Measurements from ENCODE around the gene EYA2.

DNA sequence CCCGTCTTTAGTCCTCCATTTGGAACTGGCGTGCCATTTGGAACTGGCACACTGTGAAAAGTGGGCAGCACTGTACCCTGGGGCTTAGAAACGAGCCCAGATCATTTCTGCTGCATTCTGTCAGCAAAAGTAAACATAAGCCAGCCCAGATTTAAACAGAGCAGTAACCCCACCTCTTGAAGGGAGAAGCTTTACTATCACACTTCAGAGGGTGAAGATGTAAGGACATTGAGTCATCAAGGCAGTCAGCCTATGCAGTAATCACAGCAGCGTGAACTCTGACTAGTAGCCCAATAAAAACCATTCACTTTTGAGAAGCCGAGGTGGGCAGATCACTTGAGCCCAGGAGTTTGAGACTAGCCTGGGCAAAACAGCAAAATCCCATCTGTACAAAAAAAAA is 216.9 kb downstream of the EYA2 start:
- no peak for TF ChIP-seq CTCF (IDR thresholded peaks at IDR 0.05; ENCODE audit: extremely low read depth in 1 of 2, insufficient read depth in 1 of 2, low read depth in 1 of 2, low read length in 2 of 2)
- TF ChIP-seq, protein P1, sequence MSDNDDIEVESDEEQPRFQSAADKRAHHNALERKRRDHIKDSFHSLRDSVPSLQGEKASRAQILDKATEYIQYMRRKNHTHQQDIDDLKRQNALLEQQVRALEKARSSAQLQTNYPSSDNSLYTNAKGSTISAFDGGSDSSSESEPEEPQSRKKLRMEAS (IDR thresholded peaks at IDR 0.05; ENCODE audit: insufficient read depth, insufficient read length) = no peak
- no peak for TF ChIP-seq POLR2A (IDR thresholded peaks at IDR 0.05; ENCODE audit: low read depth, low read length)
- no peak for TF ChIP-seq EZH2 (IDR thresholded peaks at IDR 0.05; ENCODE audit: borderline replicate concordance, low read depth, low read length, severe bottlenecking)
- TF ChIP-seq MYC (IDR thresholded peaks at IDR 0.05; ENCODE audit: low read depth, low read length) = no peak
- TF ChIP-seq POLR2AphosphoS5 (IDR thresholded peaks at IDR 0.05; ENCODE audit: insufficient read depth, low read depth, low read length) = no peak
- no peak for TF ChIP-seq JUN (IDR thresholded peaks at IDR 0.05; ENCODE audit: borderline replicate concordance, insufficient read depth, insufficient read length, low read depth)

Measured in endothelial cell of umbilical vein (primary cell).